GM21576 (cell line): ENCODE measurements around the gene NFKBIB.

Experiments
- ATAC-seq: cut with Tn5 transposase; IDR thresholded peaks from one replicate; pipeline ENCODE4 v1.9.1; 2021; ENCODE audit warnings: mild to moderate bottlenecking, moderate library complexity; ENCODE audit not compliant: unreplicated experiment

The NFKBIB gene

DNA sequence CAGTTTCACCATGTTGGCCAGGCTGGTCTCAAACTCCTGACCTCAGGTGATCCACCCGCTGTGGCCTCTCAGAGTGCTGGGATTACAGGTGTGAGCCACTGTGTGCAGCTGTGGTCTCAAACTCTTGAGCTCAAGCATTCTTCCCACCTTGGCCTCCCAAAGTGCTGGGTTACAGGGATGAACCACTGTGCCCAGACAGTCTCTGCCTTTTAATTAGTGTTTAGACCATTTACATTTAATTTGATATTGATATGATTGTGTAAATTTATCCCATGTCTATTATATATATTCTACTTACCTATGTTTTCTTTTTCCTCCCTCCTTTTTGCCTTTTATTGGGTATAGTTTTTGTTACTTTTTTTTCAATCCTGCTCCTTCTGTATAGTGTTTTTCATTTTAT lies 1.9 kb downstream of the NFKBIB start:
- no peak for ATAC-seq

GRCh38 chr19:38904581-38905539 lies 5.1 kb downstream of the NFKBIB start:
- ATAC-seq: no peak

- ATAC-seq: no peak
Measured at GRCh38 chr19:38905620-38906019, 5.9 kb downstream of the NFKBIB start.

GRCh38 chr19:38907227-38907626 lies 7.5 kb downstream of the NFKBIB start:
- no peak for ATAC-seq

- no peak for ATAC-seq
Measured at GRCh38 chr19:38907670-38908069, 7.9 kb downstream of the NFKBIB start.

- ATAC-seq: no peak
Measured at GRCh38 chr19:38908911-38909310, 9.1 kb downstream of the NFKBIB start.

- no peak for ATAC-seq
Measured at GRCh38 chr19:38910488-38910887, 10.7 kb downstream of the NFKBIB start.

DNA sequence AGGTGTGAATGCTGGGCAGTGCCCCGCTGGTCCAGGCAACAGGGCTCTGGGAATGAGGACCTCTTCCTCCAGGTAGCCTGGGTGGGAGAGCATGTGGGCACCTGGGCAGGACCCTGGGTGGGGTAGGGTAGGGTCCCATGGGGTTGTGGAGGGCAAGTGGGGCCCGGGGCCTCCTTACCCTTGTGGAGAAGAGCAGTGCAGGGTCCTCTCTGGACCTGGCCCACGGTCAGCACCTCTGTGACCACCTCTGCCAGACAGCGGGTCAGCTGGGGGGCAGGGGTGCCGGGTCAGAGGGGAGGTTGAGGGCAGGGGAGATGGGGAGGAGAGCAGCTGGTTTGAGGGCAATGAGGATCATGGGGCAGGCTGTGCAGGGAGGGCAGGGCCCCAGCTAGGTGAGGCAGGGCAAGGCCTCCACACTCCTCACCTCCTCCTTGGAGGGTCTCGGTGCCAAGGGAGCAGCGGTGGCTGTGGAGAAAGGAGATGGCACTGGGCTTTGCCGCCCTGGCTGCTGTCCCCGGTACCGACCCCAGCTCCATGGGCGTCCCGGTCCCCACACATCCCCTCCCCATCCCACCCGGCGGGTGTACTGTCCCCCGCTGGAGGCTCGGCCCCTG lies 11.7 kb downstream of the NFKBIB start:
- no peak for ATAC-seq

GRCh38 chr19:38912600-38913514 lies 13.1 kb downstream of the NFKBIB start:
- ATAC-seq: no peak

GRCh38 chr19:38913958-38914357 lies 14.2 kb downstream of the NFKBIB start:
- no peak for ATAC-seq

DNA sequence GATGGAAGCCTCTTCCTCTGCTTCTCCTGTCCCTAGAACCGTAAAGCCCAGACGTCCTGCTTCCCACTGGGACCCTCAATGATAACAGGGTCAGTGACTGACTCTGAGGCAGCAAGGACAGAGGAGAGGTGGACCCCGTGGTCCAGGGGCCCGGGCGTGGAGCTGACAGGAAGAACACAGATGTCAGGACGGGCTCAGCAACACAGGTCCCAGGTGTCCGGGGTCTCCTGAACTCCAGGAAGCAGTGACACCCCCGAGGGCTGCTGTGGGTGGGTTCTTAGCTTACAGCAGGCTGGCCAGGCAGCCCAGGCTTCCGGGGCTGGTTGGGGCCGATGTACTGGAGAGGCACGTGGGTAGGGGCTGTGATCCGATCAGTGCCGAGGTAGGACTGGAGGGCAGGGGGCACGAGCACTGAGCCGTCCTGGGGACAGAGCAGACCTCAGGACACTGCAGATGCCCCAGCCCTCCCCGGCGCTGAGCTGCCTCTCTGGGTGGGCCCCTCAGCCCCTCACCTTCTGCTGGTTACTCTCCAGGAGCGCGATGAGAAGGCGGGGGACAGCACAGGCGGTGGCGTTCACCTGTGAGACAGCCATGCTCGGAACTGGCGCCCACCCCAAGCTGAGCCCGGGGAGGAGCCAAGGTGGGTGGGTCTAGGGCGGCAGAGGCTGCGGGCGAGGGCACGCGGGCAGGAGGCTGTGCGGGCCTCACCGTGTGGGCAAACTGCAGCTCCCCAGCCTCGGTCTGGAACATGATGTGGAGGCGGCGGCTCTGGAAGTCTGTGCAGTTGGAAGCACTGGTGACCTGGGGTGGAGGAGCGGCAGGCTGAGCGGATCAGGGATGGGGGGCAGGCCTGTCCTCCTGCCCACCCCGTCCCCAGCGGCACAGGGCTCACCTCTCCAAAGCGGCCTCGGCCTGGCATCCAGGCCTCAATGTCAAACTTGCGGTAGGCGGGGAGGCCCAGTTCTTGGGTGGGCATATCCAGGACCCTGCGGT lies 15.9 kb downstream of the NFKBIB start:
- ATAC-seq: no peak

- ATAC-seq: no peak
Measured at GRCh38 chr19:38917516-38917915, 17.7 kb downstream of the NFKBIB start.

GRCh38 chr19:38917921-38918491 lies 18.2 kb downstream of the NFKBIB start:
- no peak for ATAC-seq

DNA sequence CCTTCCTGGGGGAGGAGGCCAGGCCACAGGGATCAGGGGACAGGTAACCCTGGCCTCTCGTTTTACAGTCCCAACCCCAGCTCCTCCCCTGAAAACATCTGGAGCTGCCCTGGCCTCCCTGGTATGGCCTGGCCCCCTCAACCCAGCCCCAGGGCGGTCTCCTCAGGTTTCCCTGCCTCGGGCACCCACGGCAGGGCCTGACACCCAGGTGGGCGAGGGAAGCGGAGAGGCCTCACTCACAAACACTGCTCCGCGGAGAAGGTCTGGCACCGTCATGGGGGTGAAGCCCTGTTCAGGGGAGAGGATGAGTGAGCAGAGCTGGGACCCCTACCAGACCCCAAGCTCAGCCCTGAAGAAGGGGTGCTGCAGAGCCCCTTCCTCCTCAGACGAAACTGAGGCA lies 18.8 kb downstream of the NFKBIB start:
- ATAC-seq: no peak

- no peak for ATAC-seq
Measured at GRCh38 chr19:38919837-38920601, 20.2 kb downstream of the NFKBIB start.

GRCh38 chr19:38920602-38921419 lies 21.0 kb downstream of the NFKBIB start:
- ATAC-seq: no peak

GRCh38 chr19:38921420-38922274 lies 21.9 kb downstream of the NFKBIB start:
- ATAC-seq: no peak
